Measurements from ENCODE around the gene PGLYRP4. TPM values are rescaled to one million over a fixed set of nuclear protein-coding genes. Genes with fewer than 3 reads are reported as not detected.
A peak's percentile ranks its signal among the peaks of the same experiment; 100 is the strongest.

Gene PGLYRP4
- total and polyA plus RNA-seq, 2 of the 4 experiments (the other 2 are of a cell fraction): not detected

GRCh38 chr1:153306303-153307220, 42.1 kb downstream of the PGLYRP4 start:
- H3K18ac ChIP-seq (ENCODE audit: low read depth, low read length): no peak overlapping the region
- H3K27ac ChIP-seq (ENCODE audit: insufficient read depth, low read length): no peak overlapping the region
- H2AFZ ChIP-seq (replicated peaks; ENCODE audit: low read length, poor library complexity): no peak overlapping the region
- DNase-seq (no peak), ATAC-seq (ENCODE audit: low read depth) (no peak)
- no peak overlapping the region for H2AK9ac ChIP-seq (replicated peaks; ENCODE audit: low read depth, low read length, poor library complexity)
- no peaks in the 10 kb centered on the region for H3K79me1 ChIP-seq (ENCODE audit: low read depth in 1 of 2, low read length in 2 of 2)
- no peak overlapping the region for H3K4ac ChIP-seq (ENCODE audit: low read depth, low read length)
- no peak overlapping the region for H4K8ac ChIP-seq (ENCODE audit: low read depth in 2 of 2, low read length in 2 of 2)
- dilution Hi-C loops (cut with HindIII; ENCODE audit: low sequenced_read_pairs, unreplicated experiment): no loop called here
- intact Hi-C loops (cut with micrococcal nuclease): no loop called here
- H3K4me3 ChIP-seq (ENCODE audit: insufficient read depth, low read depth, low read length): no peak overlapping the region
- no peaks in the 10 kb centered on the region for H3K9me1 ChIP-seq (ENCODE audit: insufficient read depth, low read length)
- H3K9ac ChIP-seq (ENCODE audit: low read depth, low read length): no peak overlapping the region
- no peaks in the 10 kb centered on the region for H3K36me3 ChIP-seq (ENCODE audit: control insufficient read depth, insufficient read depth, low read length)
- H3K56ac ChIP-seq (ENCODE audit: extremely low read depth, insufficient read depth, low read length): no peak overlapping the region
- H3K9me3 ChIP-seq (ENCODE audit: control insufficient read depth, insufficient read depth, low read length): no peaks in the 10 kb centered on the region
- no peak for TF ChIP-seq MAFK (IDR thresholded peaks at IDR 0.05; ENCODE audit: low read depth, low read length)
- TF ChIP-seq BHLHE40 (IDR thresholded peaks at IDR 0.05; ENCODE audit: low read depth, low read length): no peak
- TF ChIP-seq ELK1 (IDR thresholded peaks at IDR 0.05; ENCODE audit: borderline replicate concordance, low read depth, low read length): no peak
- no peak for TF ChIP-seq MXI1 (IDR thresholded peaks at IDR 0.05; ENCODE audit: borderline replicate concordance, low read depth, low read length)
- TF ChIP-seq NFE2L2 (IDR thresholded peaks at IDR 0.05; ENCODE audit: low read depth, low read length): no peak
- TF ChIP-seq CEBPB (IDR thresholded peaks at IDR 0.05; ENCODE audit: low read depth, low read length): 0 out of 2 replicates have a peak, but pooled peaks have one; percentile 26
- H2BK20ac ChIP-seq (ENCODE audit: low read depth, low read length): no peak overlapping the region
- in situ Hi-C loops (cut with MboI; ENCODE audit: low sequenced_read_pairs): no loop called here
- ChIA-PET POLR2A (ENCODE audit: unreplicated experiment) (no interaction called here), CTCF (no interaction called here)
- WGBS, 2 experiments (ENCODE audit: extremely low coverage in 2 of 2, insufficient read length in 1 of 2): 60% methylated on average over 10 of the region's 22 CpGs; no CpG with 5 or more reads in 1 of the 2 experiments
- no peak overlapping the region for H3K14ac ChIP-seq (replicated peaks; ENCODE audit: low read depth, low read length)
- no peak overlapping the region for H2BK15ac ChIP-seq (ENCODE audit: low read depth, low read length)
- H2BK5ac ChIP-seq (ENCODE audit: low read depth, low read length, poor library complexity, severe bottlenecking): no peak overlapping the region
- H2AK5ac ChIP-seq (ENCODE audit: low read depth, low read length): no peak overlapping the region
- no peaks in the 10 kb centered on the region for H4K20me1 ChIP-seq (ENCODE audit: insufficient read depth, low read length)
- H3K4me2 ChIP-seq (ENCODE audit: low read depth, low read length): no peak overlapping the region
- H3K27me3 ChIP-seq (ENCODE audit: control insufficient read depth, insufficient read depth, low read length): no peaks in the 10 kb centered on the region
- H4K91ac ChIP-seq (ENCODE audit: insufficient read depth, low read depth, low read length): no peak overlapping the region
- no TSS peak for BruUV-seq (replicated peaks)
- H4K5ac ChIP-seq (ENCODE audit: low read depth, low read length): no peak overlapping the region
- H3K4me1 ChIP-seq (ENCODE audit: control insufficient read depth, insufficient read depth, low read length): no peaks in the 10 kb centered on the region
- H3K23ac ChIP-seq (ENCODE audit: low read depth, low read length): no peak overlapping the region
- H2BK120ac ChIP-seq (ENCODE audit: low read depth, low read length): no peak overlapping the region
